ENCODE measurements around the gene LGALS4.

Gene LGALS4

GRCh38 chr19:38838208-38838985 lies 25.7 kb upstream of the LGALS4 start (continued):
- TF ChIP-seq CSDC2 (CRISPR knock-in tag; IDR thresholded peaks at IDR 0.05), result no peak
- no peak for TF ChIP-seq RARB (CRISPR knock-in tag; IDR thresholded peaks at IDR 0.05)

- peak; percentile 21 for ATAC-seq
- TF ChIP-seq ZNF8 (CRISPR knock-in tag; IDR thresholded peaks at IDR 0.05), result no peak
- TF ChIP-seq ZC3H10 (CRISPR knock-in tag; IDR thresholded peaks at IDR 0.05), result no peak
- TF ChIP-seq ISL1 (CRISPR knock-in tag; IDR thresholded peaks at IDR 0.05), result peak; percentile 36; the same call in 1 of the 2 replicates
Measured at GRCh38 chr19:38837656-38838121, 24.9 kb upstream of the LGALS4 start.

GRCh38 chr19:38836983-38837626 lies 24.4 kb upstream of the LGALS4 start:
- TF ChIP-seq ISL1 (CRISPR knock-in tag; IDR thresholded peaks at IDR 0.05) (no peak), CSRNP3 (CRISPR knock-in tag; IDR thresholded peaks at IDR 0.05) (no peak), PPARA (CRISPR knock-in tag; IDR thresholded peaks at IDR 0.05; ENCODE audit: borderline replicate concordance) (no peak), ARNTL (CRISPR knock-in tag; IDR thresholded peaks at IDR 0.05; ENCODE audit: borderline replicate concordance, low read depth) (no peak), POU6F1 (CRISPR knock-in tag; IDR thresholded peaks at IDR 0.05; ENCODE audit: borderline replicate concordance, low read depth) (no peak), ZNF8 (CRISPR knock-in tag; IDR thresholded peaks at IDR 0.05) (no peak), ZNF565 (CRISPR knock-in tag; conservative IDR thresholded peaks at IDR 0.05; ENCODE audit: low read depth) (no peak), CSDC2 (CRISPR knock-in tag; IDR thresholded peaks at IDR 0.05) (no peak), TSHZ2 (CRISPR knock-in tag; IDR thresholded peaks at IDR 0.05) (no peak), ZC3H10 (CRISPR knock-in tag; IDR thresholded peaks at IDR 0.05) (no peak), TCF4 (CRISPR knock-in tag; IDR thresholded peaks at IDR 0.05; ENCODE audit: borderline replicate concordance) (no peak), BACH2 (CRISPR knock-in tag; IDR thresholded peaks at IDR 0.05; ENCODE audit: borderline replicate concordance) (no peak), CREB5 (CRISPR knock-in tag; IDR thresholded peaks at IDR 0.05; ENCODE audit: low read depth) (no peak), PATZ1 (CRISPR knock-in tag; IDR thresholded peaks at IDR 0.05; ENCODE audit: borderline replicate concordance) (no peak), TOX (CRISPR knock-in tag; IDR thresholded peaks at IDR 0.05; ENCODE audit: borderline replicate concordance) (no peak)
- no peak; the same call in 2 of the 3 replicates for ATAC-seq

Data from SK-N-SH treated with all-trans-retinoic acid at 6 μM for 48 hours (cell line).